PFSK-1 (cell line): Measurements from ENCODE around the gene TBC1D3C. TPM values are rescaled to one million over a fixed set of nuclear protein-coding genes. Genes with fewer than 3 reads are reported as not detected.
"Not testable (repeated sequence)": the region's sequence is repeated elsewhere in the genome, so short reads cannot be mapped to it uniquely, and the experiment has no call there.

Experiments used
- FOXP2 ChIP-seq: optimal IDR thresholded peaks from 2 replicates; pipeline ENCODE3; 2011; ENCODE audit warnings: borderline replicate concordance, control low read depth, inconsistent platforms; ENCODE audit not compliant: insufficient read depth; ENCODE audit errors: extremely low read length, extremely low read depth
- SIN3A ChIP-seq: IDR thresholded peaks from 2 replicates; pipeline ENCODE4 v1.6.1; 2012; ENCODE audit warnings: mild to moderate bottlenecking, low read length, moderate library complexity, borderline replicate concordance; ENCODE audit not compliant: insufficient read depth
- TAF1 ChIP-seq: IDR thresholded peaks from 2 replicates; pipeline ENCODE4 v1.6.1; 2012; ENCODE audit warnings: low read length, control low read depth, borderline replicate concordance; ENCODE audit not compliant: insufficient read depth
- polyA plus RNA-seq: library from polyadenylated mRNA; unstranded; fragments of >200 nt; gene quantifications from one replicate; pipeline ENCODE4 v1.2.1, GENCODE V29; 2012; ENCODE audit warnings: low read depth, missing spikeins; ENCODE audit not compliant: insufficient read length

Gene TBC1D3C
- not detected for polyA plus RNA-seq

GRCh38 chr17:38068534-38068933 lies at the start of gene TBC1D3C:
TSS of gene TBC1D3C (minus strand) at chr17:38068634. CDS start at chr17:38067066, 1,568 bp downstream.
- TF ChIP-seq TAF1, SIN3A, FOXP2: not testable (repeated sequence)
